WTC11 (cell line): Measurements from ENCODE around the gene URM1. TPM values are rescaled to one million over a fixed set of nuclear protein-coding genes. Genes with fewer than 3 reads are reported as not detected.

ENCODE experiments used
- ATAC-seq: fragments of 200-7000 bp; cut with Tn5 transposase; 2 replicates; pipeline ENCODE4 v1.10.0; 2021; ENCODE audit warnings: mild to moderate bottlenecking, moderate library complexity
- CTCF ChIA-PET: fragments of 300-600 bp; sonication (Branson Sonifier 250); formaldehyde crosslinking; loops from one replicate; lab custom pipeline; 2021; ENCODE audit warnings: antibody characterized with exemption; lab: Charles Lee
- POLR2A ChIA-PET: fragments of 350-600 bp; sonication (Branson Sonifier 250); formaldehyde crosslinking; loops from one replicate; lab custom pipeline; 2021; ENCODE audit warnings: antibody characterized with exemption; lab: Charles Lee
- DNase-seq: peaks from one replicate; pipeline ENCODE4 v3.0.0; 2021; ENCODE audit warnings: low spot score
- H3K27ac Mint-ChIP-seq: 2 replicates; pipeline ENCODE4 v1.8.0; 2021; ENCODE audit warnings: mixed read lengths
- H3K27me3 Mint-ChIP-seq: 2 replicates; pipeline ENCODE4 v1.8.0; 2021; ENCODE audit warnings: low read depth, mild to moderate bottlenecking, moderate library complexity, mixed read lengths
- H3K36me3 Mint-ChIP-seq: 2 replicates; pipeline ENCODE4 v1.8.0; 2021; ENCODE audit warnings: mixed read lengths
- H3K4me1 Mint-ChIP-seq: 2 replicates; pipeline ENCODE4 v1.8.0; 2022; ENCODE audit warnings: mixed read lengths
- H3K4me3 Mint-ChIP-seq: 2 replicates; pipeline ENCODE4 v1.8.0; 2021; ENCODE audit warnings: mild to moderate bottlenecking, moderate library complexity, mixed read lengths
- H3K9me3 Mint-ChIP-seq: 2 replicates; pipeline ENCODE4 v1.8.0; 2021; ENCODE audit warnings: mixed read lengths
- ARID4B ChIP-seq: sonication (generic); formaldehyde crosslinking; IDR thresholded peaks from 2 replicates; pipeline ENCODE4 v1.8.0; 2023; ENCODE audit warnings: missing genetic modification reagents, mild to moderate bottlenecking, borderline replicate concordance
- CBFB ChIP-seq: sonication (generic); formaldehyde crosslinking; IDR thresholded peaks from 2 replicates; pipeline ENCODE4 v1.8.1; 2022; ENCODE audit warnings: mild to moderate bottlenecking, low read depth, missing genetic modification reagents
- CREB1 ChIP-seq: sonication (generic); formaldehyde crosslinking; IDR thresholded peaks from 2 replicates; pipeline ENCODE4 v1.8.0; 2023; ENCODE audit warnings: mild to moderate bottlenecking, missing genetic modification reagents
- ERG ChIP-seq: fragments of 250-450 bp; sonication (Bioruptor Pico); IDR thresholded peaks from 2 replicates; pipeline ENCODE4 v1.8.0; 2021; ENCODE audit warnings: mild to moderate bottlenecking
- ESRRA ChIP-seq: sonication (generic); formaldehyde crosslinking; IDR thresholded peaks from 2 replicates; pipeline ENCODE4 v1.8.1; 2022; ENCODE audit warnings: mild to moderate bottlenecking, missing genetic modification reagents, borderline replicate concordance
- HMGA2 ChIP-seq: fragments of 250-450 bp; sonication (Bioruptor Pico); IDR thresholded peaks from 2 replicates; pipeline ENCODE4 v1.4.0; 2021; ENCODE audit warnings: mild to moderate bottlenecking, moderate library complexity
- NR2C2 ChIP-seq: sonication (generic); formaldehyde crosslinking; IDR thresholded peaks from 2 replicates; pipeline ENCODE4 v1.8.0; 2022; ENCODE audit warnings: mild to moderate bottlenecking, missing genetic modification reagents
- OVOL2 ChIP-seq: fragments of 250-450 bp; sonication (Bioruptor Pico); IDR thresholded peaks from 2 replicates; pipeline ENCODE4 v1.9.0; 2021; ENCODE audit warnings: mild to moderate bottlenecking, borderline replicate concordance
- TP53 ChIP-seq: sonication (generic); formaldehyde crosslinking; IDR thresholded peaks from 2 replicates; pipeline ENCODE4 v1.8.1; 2023; ENCODE audit warnings: mild to moderate bottlenecking, missing genetic modification reagents
- ZNF532 ChIP-seq: fragments of 250-450 bp; sonication (Bioruptor Pico); IDR thresholded peaks from 2 replicates; pipeline ENCODE4 v1.9.0; 2021; ENCODE audit warnings: mild to moderate bottlenecking, borderline replicate concordance
- ZSCAN18 ChIP-seq: fragments of 250-450 bp; sonication (Bioruptor Pico); IDR thresholded peaks from 2 replicates; pipeline ENCODE4 v2.1.2; 2022; ENCODE audit warnings: mild to moderate bottlenecking, moderate library complexity
- total RNA-seq: library from RNA; stranded (reverse); gene quantifications from 3 replicates; pipeline ENCODE4 v1.2.3, GENCODE V29; 2021
- TF ChIP-seq, protein P1 (sequence below): sonication (generic); formaldehyde crosslinking; IDR thresholded peaks from 2 replicates; pipeline ENCODE4 v1.8.0; 2022; ENCODE audit warnings: mild to moderate bottlenecking, missing genetic modification reagents
- TF ChIP-seq, protein P2 (sequence below): sonication (generic); formaldehyde crosslinking; IDR thresholded peaks from 2 replicates; pipeline ENCODE4 v1.8.1; 2023; ENCODE audit warnings: mild to moderate bottlenecking, moderate library complexity, missing genetic modification reagents

Gene URM1
- total RNA-seq, 1 experiment from 2014 or later: 67.9 TPM

GRCh38 chr9:128340691-128341434 lies 30.3 kb upstream of the URM1 start:
- CTCF ChIA-PET: interaction anchor here (0.5 to 1.5 kb wide), 44 partner anchors 10 to 211 kb away, joined by 3 to 49 read pairs (median 5); partner anchors contain the start of genes BBLN, CERCAM, DNM1 and GLE1
- Mint-ChIP-seq H3K4me1 (peaks cover 5% of the 10 kb centered on the region; the same call in 1 of the 2 replicates), H3K36me3 (peaks cover 7% of the 10 kb centered on the region; the same call in 1 of the 2 replicates), H3K9me3 (no peaks in the 10 kb centered on the region), H3K4me3 (peak overlapping the region; percentile 85), H3K27me3 (no peaks in the 10 kb centered on the region), H3K27ac (no peak overlapping the region)
- TF ChIP-seq, protein P1, sequence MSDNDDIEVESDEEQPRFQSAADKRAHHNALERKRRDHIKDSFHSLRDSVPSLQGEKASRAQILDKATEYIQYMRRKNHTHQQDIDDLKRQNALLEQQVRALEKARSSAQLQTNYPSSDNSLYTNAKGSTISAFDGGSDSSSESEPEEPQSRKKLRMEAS (CRISPR knock-in tag): 0 out of 2 replicates have a peak, but pooled peaks have one; percentile 42
- no peak for TF ChIP-seq CREB1
- TF ChIP-seq ESRRA (CRISPR knock-in tag): no peak
- TF ChIP-seq TP53 (CRISPR knock-in tag): no peak
- TF ChIP-seq ERG (CRISPR knock-in tag): no peak
- TF ChIP-seq HMGA2: no peak
- TF ChIP-seq NR2C2 (CRISPR knock-in tag): no peak
- TF ChIP-seq OVOL2 (CRISPR knock-in tag): no peak
- no peak for TF ChIP-seq CBFB (CRISPR knock-in tag)
- TF ChIP-seq ZNF532 (CRISPR knock-in tag): no peak
- TF ChIP-seq, protein P2, sequence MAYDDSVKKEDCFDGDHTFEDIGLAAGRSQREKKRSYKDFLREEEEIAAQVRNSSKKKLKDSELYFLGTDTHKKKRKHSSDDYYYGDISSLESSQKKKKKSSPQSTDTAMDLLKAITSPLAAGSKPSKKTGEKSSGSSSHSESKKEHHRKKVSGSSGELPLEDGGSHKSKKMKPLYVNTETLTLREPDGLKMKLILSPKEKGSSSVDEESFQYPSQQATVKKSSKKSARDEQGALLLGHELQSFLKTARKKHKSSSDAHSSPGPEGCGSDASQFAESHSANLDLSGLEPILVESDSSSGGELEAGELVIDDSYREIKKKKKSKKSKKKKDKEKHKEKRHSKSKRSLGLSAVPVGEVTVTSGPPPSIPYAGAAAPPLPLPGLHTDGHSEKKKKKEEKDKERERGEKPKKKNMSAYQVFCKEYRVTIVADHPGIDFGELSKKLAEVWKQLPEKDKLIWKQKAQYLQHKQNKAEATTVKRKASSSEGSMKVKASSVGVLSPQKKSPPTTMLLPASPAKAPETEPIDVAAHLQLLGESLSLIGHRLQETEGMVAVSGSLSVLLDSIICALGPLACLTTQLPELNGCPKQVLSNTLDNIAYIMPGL (CRISPR knock-in tag): no peak; the same call in 1 of the 2 replicates
- no peak for TF ChIP-seq ZSCAN18 (CRISPR knock-in tag)
- TF ChIP-seq ARID4B: 0 out of 2 replicates have a peak, but pooled peaks have one; percentile 30
- POLR2A ChIA-PET: interaction anchor here (0.6 to 1.2 kb wide), 4 partner anchors 9 to 167 kb away, joined by 3 to 6 read pairs (median 4); partner anchors contain the start of genes GOLGA2 and SWI5
- DNase-seq (peak; percentile 36), ATAC-seq (peak; percentile 27)
